ENCODE results near the gene PHF14.

Gene PHF14

DNA sequence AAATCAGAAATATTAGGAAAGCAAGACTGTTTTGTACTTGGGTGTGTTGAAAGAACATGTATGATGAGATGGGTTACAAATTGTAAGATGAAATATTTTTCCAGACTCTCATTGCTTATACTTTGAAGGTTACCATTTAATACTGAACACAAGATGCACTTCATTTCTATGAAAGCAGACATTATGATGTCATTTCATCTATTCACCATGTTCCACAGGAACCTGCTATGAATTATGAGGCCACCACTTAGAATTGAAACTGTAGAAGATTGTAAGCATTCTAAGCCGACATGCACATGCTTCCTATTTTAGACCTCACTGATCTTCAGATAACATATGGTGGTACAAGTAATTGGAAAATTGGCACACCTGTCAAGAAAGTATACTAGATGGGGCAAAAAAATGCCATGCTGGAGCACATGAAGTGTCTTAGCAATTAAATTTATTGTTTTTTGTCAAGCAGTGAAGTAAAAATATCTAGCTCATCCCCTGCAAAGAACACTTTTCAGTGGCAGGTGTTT is 195.0 kb downstream of the PHF14 start:
- no peak overlapping the region for H3K4me3 ChIP-seq (ENCODE audit: low read length)
- DNase-seq (ENCODE audit: low read depth) = no peak
- TF ChIP-seq, protein P1, sequence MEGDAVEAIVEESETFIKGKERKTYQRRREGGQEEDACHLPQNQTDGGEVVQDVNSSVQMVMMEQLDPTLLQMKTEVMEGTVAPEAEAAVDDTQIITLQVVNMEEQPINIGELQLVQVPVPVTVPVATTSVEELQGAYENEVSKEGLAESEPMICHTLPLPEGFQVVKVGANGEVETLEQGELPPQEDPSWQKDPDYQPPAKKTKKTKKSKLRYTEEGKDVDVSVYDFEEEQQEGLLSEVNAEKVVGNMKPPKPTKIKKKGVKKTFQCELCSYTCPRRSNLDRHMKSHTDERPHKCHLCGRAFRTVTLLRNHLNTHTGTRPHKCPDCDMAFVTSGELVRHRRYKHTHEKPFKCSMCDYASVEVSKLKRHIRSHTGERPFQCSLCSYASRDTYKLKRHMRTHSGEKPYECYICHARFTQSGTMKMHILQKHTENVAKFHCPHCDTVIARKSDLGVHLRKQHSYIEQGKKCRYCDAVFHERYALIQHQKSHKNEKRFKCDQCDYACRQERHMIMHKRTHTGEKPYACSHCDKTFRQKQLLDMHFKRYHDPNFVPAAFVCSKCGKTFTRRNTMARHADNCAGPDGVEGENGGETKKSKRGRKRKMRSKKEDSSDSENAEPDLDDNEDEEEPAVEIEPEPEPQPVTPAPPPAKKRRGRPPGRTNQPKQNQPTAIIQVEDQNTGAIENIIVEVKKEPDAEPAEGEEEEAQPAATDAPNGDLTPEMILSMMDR (conservative IDR thresholded peaks at IDR 0.05; ENCODE audit: low read length) = no peak

DNA sequence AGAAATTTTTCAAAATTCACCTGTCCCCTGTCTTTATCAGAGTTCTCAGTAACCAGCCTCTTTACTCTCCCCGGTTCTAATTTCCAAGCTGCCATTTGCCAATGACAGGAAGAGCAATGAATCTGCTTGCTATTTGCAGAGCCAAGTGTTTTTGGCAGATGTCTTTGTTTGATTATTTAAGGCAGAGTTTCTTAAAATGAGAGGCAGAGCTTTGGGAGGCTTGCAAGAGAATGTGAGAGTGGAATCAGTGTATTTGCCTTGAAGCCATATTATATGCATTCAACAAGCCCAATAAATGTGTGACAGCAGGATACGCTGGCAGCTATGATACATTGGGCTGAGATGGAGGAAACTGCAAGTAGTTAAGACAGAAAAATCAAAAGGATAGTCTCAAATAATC is 196.5 kb downstream of the PHF14 start:
- no peak for DNase-seq (ENCODE audit: low read depth)
- no peak overlapping the region for H3K4me3 ChIP-seq (ENCODE audit: low read length)
- TF ChIP-seq, protein P1 (conservative IDR thresholded peaks at IDR 0.05; ENCODE audit: low read length) = no peak

DNA sequence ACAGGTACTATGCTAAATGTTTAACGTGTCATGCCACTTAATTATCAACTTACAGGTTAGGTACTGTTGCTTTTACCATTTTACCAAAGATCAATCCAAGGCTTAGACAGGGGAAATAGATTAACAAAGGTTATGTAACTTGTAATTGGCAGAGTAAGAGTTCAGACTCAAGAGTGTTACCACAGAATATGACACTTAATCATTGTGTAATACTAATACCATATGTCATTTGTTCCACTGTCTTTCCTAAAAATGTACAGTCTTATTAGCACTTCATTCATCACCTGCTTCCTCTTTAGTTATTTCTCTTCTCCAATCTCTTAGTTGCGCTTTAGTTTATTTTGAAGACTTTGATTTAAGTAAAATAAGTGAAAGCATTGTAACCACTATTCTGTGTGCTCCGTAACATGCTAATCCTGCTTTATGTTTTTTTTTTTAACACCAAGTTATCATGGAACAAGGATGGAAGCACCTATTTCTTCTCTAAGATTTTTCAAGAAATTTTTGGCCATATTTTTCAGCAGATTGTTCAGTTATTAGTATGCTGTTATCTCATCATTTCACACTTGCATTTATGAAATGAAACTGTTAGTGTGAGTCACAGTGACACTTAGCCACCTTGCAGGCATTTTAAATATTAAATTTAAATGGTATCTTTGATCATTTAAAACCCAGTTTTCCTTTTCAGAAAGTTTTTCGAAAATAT is 197.3 kb downstream of the PHF14 start:
- H3K4me3 ChIP-seq (ENCODE audit: low read length) = no peak overlapping the region
- peak; percentile 11 for DNase-seq (ENCODE audit: low read depth)

DNA sequence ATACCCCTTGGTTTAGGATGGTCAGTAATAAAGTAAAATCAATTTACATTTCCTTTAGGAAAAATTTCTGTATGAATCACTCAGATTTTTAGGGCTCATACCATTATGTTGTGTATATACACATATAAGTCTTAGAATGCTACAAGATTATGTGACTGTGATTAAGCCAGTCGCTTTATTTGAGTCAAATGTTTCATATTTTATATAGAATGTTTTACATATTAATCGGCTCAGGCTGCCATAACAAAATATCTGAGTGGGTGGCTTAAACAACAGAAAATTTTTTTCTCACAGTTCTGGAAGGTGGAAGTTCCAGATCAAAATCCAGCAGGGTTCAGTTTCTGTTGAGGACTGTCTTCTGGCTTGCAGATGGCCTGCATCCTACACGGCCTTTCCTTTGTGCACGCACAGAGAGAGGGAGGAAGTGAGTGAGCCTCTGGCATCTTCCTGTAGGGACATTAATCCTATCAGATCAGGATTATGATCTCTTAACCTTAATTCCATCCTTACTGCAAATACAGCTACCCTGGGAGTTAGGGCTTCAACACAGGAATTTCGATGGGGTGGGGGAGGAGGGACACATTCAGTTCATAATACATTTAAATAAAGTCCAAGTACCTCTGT is 198.0 kb downstream of the PHF14 start:
- DNase-seq (ENCODE audit: low read depth) = no peak
- TF ChIP-seq, protein P1 (conservative IDR thresholded peaks at IDR 0.05; ENCODE audit: low read length) = no peak
- H3K4me3 ChIP-seq (ENCODE audit: low read length) = no peak overlapping the region

More for the DNA sequence above, 197.3 kb downstream of the PHF14 start:
- TF ChIP-seq, protein P1 (conservative IDR thresholded peaks at IDR 0.05; ENCODE audit: low read length) = no peak

DNA sequence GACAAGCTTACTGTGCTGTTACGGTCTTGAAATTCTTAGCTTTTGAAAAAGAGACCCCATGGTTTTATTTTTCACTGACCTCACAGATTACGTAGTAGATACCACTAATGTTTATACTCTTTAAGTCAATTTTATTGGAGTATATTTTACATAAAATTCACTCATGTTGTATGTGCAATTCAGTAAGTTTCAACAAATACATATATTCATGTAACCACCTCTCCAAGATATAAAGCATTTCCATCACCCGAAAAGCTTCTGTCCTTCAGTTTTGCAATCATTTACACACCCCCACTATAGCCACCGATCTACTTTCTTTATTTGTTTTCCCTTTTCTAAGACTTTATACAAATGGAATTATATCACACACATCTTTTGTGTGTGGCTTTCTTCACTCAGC is 199.2 kb downstream of the PHF14 start:
- DNase-seq (ENCODE audit: low read depth) = no peak
- TF ChIP-seq, protein P1 (conservative IDR thresholded peaks at IDR 0.05; ENCODE audit: low read length) = no peak
- no peak overlapping the region for H3K4me3 ChIP-seq (ENCODE audit: low read length)

DNA sequence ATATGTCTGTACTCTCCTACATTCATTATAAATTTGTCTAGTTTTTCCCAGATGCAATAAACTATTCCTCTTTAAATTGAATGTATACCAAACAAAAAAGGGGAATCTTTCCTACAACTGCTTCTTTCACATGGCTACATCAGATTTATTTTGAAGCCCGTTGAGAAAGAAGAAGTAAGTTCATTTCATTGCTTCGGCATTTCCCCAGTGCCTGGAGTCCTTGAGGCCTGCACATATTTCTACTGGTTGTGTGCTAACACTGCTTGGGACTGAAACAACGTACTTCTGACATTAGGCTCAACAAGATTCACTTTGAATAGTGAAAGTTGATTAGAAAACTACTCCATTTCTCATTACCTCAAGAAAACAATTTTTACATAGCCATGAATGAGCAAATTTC is 201.7 kb downstream of the PHF14 start:
- TF ChIP-seq, protein P1 (conservative IDR thresholded peaks at IDR 0.05; ENCODE audit: low read length) = no peak
- DNase-seq (ENCODE audit: low read depth) = no peak
- no peak overlapping the region for H3K4me3 ChIP-seq (ENCODE audit: low read length)

DNA sequence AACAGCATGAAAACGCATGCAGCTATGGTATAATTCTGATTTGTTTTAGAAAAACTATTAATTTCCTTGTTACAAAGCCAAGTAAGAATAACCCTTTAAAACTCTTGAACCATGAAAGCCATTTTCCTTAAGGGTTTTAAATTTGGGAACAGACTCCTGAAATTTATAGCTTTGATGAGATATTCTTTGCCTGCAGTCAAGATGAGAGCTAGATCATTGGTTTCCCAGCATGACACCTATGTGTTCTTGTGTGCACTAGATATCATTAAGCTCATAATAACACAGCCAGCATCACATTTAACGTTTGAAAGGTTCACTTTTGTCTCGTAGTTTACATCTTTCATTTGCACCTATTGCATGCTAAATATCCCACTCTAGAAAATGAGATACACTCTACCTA is 202.2 kb downstream of the PHF14 start:
- H3K4me3 ChIP-seq (ENCODE audit: low read length) = no peak overlapping the region
- DNase-seq (ENCODE audit: low read depth) = no peak
- TF ChIP-seq, protein P1 (conservative IDR thresholded peaks at IDR 0.05; ENCODE audit: low read length) = no peak

Data from AG10803 (cell line).